ENCODE results near the gene FIP1L1. TPM values are rescaled to one million over a fixed set of nuclear protein-coding genes. Genes with fewer than 3 reads are reported as not detected.

Gene FIP1L1
- total RNA-seq, 1 donor from 2014 or later, result 84.2 TPM

DNA sequence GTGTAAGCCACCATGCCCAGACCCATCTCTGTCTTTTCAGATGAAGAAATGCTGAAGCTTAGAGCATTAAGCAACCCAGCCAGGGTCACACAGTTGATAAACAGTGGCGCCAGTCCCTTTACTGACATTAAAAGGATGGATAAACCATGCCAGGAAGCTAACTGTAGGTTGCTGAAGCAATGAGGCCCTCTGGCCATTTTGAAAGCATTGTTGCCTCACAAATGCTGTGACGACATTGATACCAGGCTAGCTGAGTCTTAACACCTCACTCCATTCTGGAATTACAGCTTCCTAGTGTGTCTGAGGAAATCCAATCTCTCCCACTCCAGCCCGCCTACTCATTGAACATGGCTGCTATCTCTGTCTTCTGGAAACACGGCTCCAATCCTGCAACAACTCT is 124.1 kb downstream of the FIP1L1 start:
- Mint-ChIP-seq H3K9me3 (ENCODE audit: low read depth) (no peaks in the 10 kb centered on the region), H3K36me3 (ENCODE audit: insufficient read depth) (peaks cover 25% of the 10 kb centered on the region), H3K27ac (no peak overlapping the region), H3K4me1 (ENCODE audit: low read depth) (peaks cover 8% of the 10 kb centered on the region), H3K4me3 (ENCODE audit: low read depth) (no peak overlapping the region), H3K27me3 (no peaks in the 10 kb centered on the region)
- no peak for DNase-seq (ENCODE audit: low spot score, unreplicated experiment)
- TF ChIP-seq, protein P1, sequence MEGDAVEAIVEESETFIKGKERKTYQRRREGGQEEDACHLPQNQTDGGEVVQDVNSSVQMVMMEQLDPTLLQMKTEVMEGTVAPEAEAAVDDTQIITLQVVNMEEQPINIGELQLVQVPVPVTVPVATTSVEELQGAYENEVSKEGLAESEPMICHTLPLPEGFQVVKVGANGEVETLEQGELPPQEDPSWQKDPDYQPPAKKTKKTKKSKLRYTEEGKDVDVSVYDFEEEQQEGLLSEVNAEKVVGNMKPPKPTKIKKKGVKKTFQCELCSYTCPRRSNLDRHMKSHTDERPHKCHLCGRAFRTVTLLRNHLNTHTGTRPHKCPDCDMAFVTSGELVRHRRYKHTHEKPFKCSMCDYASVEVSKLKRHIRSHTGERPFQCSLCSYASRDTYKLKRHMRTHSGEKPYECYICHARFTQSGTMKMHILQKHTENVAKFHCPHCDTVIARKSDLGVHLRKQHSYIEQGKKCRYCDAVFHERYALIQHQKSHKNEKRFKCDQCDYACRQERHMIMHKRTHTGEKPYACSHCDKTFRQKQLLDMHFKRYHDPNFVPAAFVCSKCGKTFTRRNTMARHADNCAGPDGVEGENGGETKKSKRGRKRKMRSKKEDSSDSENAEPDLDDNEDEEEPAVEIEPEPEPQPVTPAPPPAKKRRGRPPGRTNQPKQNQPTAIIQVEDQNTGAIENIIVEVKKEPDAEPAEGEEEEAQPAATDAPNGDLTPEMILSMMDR (IDR thresholded peaks at IDR 0.05; ENCODE audit: unreplicated experiment), result no peak

DNA sequence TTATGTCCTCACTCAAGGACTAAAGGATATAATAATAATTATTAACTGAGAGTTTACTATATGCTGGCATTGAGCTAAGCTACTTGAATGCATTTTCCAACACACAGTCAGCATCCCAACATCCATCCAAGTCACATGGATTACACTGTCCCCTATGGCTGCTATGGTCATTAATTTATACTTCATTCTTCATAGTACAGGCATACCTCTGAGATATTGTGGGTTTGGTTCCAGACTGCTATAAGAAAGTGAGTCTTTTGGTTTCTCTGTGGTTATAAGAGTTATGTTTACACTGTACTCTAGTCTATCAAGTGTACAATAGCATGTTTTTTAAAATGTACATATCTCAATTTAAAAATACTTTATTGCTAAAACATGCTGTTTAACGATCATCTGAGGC is 124.7 kb downstream of the FIP1L1 start:
- Mint-ChIP-seq H3K4me3 (ENCODE audit: low read depth) (no peak overlapping the region), H3K4me1 (ENCODE audit: low read depth) (peaks cover 5% of the 10 kb centered on the region), H3K9me3 (ENCODE audit: low read depth) (no peaks in the 10 kb centered on the region), H3K36me3 (ENCODE audit: insufficient read depth) (peaks cover 22% of the 10 kb centered on the region), H3K27me3 (no peaks in the 10 kb centered on the region), H3K27ac (no peak overlapping the region)
- DNase-seq (ENCODE audit: low spot score, unreplicated experiment), result no peak
- TF ChIP-seq, protein P1 (IDR thresholded peaks at IDR 0.05; ENCODE audit: unreplicated experiment), result no peak

GRCh38 chr4:53505947-53506346 is 128.5 kb downstream of the FIP1L1 start:
- Mint-ChIP-seq H3K9me3 (ENCODE audit: low read depth) (no peaks in the 10 kb centered on the region), H3K36me3 (ENCODE audit: insufficient read depth) (peaks cover 25% of the 10 kb centered on the region), H3K27ac (no peak overlapping the region), H3K4me1 (ENCODE audit: low read depth) (no peaks in the 10 kb centered on the region), H3K4me3 (ENCODE audit: low read depth) (no peak overlapping the region), H3K27me3 (no peaks in the 10 kb centered on the region)
- TF ChIP-seq, protein P1 (IDR thresholded peaks at IDR 0.05; ENCODE audit: unreplicated experiment), result no peak
- DNase-seq (ENCODE audit: low spot score, unreplicated experiment), result no peak

GRCh38 chr4:53507058-53507457 is 129.6 kb downstream of the FIP1L1 start:
- Mint-ChIP-seq H3K4me1 (ENCODE audit: low read depth) (no peaks in the 10 kb centered on the region), H3K27me3 (no peaks in the 10 kb centered on the region), H3K4me3 (ENCODE audit: low read depth) (no peak overlapping the region), H3K36me3 (ENCODE audit: insufficient read depth) (peaks cover 25% of the 10 kb centered on the region), H3K27ac (no peak overlapping the region), H3K9me3 (ENCODE audit: low read depth) (no peaks in the 10 kb centered on the region)
- no peak for DNase-seq (ENCODE audit: low spot score, unreplicated experiment)
- TF ChIP-seq, protein P1 (IDR thresholded peaks at IDR 0.05; ENCODE audit: unreplicated experiment), result no peak

DNA sequence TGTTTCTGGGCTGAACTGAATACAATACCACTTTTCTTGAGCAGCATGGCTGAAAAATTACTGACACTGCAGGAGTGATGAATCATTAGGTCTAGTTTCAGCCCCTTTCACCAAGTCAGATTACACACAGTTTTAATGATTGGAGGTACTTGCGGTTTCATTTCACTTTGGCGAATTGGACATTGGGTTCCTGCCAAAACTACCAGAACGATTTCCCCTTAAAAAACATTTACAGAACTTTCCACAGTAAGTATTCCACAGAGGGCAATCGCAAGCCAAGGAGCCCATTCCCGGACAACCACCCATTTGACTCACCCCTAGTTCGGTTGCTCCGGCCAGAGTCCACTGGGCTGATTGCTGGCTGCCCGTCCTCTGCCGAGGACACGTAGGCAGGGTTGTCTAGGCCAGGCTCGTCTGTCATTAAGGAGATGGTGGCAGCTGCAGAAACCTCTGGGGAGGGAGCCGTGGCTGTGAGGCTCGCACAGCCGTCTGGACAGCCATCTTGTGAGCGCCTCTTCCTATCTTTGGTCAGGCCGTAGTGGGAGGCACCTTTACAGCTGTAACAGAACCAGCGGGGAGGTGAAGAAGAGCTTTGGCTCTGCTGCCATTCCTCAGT is 130.3 kb downstream of the FIP1L1 start:
- Mint-ChIP-seq H3K4me1 (ENCODE audit: low read depth) (no peaks in the 10 kb centered on the region), H3K4me3 (ENCODE audit: low read depth) (no peak overlapping the region), H3K9me3 (ENCODE audit: low read depth) (no peaks in the 10 kb centered on the region), H3K27ac (no peak overlapping the region), H3K36me3 (ENCODE audit: insufficient read depth) (peaks cover 25% of the 10 kb centered on the region), H3K27me3 (no peaks in the 10 kb centered on the region)
- no peak for DNase-seq (ENCODE audit: low spot score, unreplicated experiment)
- TF ChIP-seq, protein P1 (IDR thresholded peaks at IDR 0.05; ENCODE audit: unreplicated experiment), result no peak

Measured in progenitor cell of endocrine pancreas (in vitro differentiated cells).